A204.1 (cell line): ENCODE measurements around the gene MFGE8.

Experiments
- FAIRE-seq: peaks from 2 replicates; lab custom pipeline; 2012; peaks lifted over from hg19 to GRCh38; lab: Jason Lieb, UNC

Gene MFGE8

GRCh38 chr15:88898736-88899135, 14.4 kb downstream of the MFGE8 start:
- no peak for FAIRE-seq

- FAIRE-seq = no peak
These were observed 15.6 kb downstream of the MFGE8 start for GRCh38 chr15:88897456-88898194.

- FAIRE-seq = no peak
These were observed 16.1 kb downstream of the MFGE8 start for GRCh38 chr15:88897142-88897455.

GRCh38 chr15:88896333-88897033, 16.7 kb downstream of the MFGE8 start:
- FAIRE-seq = no peak

- no peak for FAIRE-seq
These were observed 18.1 kb downstream of the MFGE8 start, which contains the start of gene HAPLN3 for GRCh38 chr15:88894819-88895767. TSS of gene HAPLN3 (minus strand) at chr15:88895544. CDS start at chr15:88887298, 8,246 bp downstream.

GRCh38 chr15:88894348-88894818, 18.8 kb downstream of the MFGE8 start:
- FAIRE-seq = no peak

- FAIRE-seq = no peak
These were observed 21.5 kb downstream of the MFGE8 start for GRCh38 chr15:88891540-88892254.

GRCh38 chr15:88890495-88890894, 22.7 kb downstream of the MFGE8 start:
- no peak for FAIRE-seq

GRCh38 chr15:88888719-88889118, 24.5 kb downstream of the MFGE8 start:
- no peak for FAIRE-seq

- FAIRE-seq = no peak
These were observed 26.1 kb downstream of the MFGE8 start for GRCh38 chr15:88887068-88887580.

GRCh38 chr15:88882785-88883184, 30.4 kb downstream of the MFGE8 start:
- FAIRE-seq = no peak

- FAIRE-seq = no peak
These were observed 31.4 kb downstream of the MFGE8 start for GRCh38 chr15:88881775-88882174.

- FAIRE-seq = no peak
These were observed 32.0 kb downstream of the MFGE8 start for GRCh38 chr15:88880944-88881740.

- no peak for FAIRE-seq
These were observed 34.4 kb downstream of the MFGE8 start for GRCh38 chr15:88878720-88879184.

GRCh38 chr15:88877906-88878305, 35.3 kb downstream of the MFGE8 start:
- no peak for FAIRE-seq

- no peak for FAIRE-seq
These were observed 35.8 kb downstream of the MFGE8 start for GRCh38 chr15:88877415-88877814.

GRCh38 chr15:88876573-88876972, 36.6 kb downstream of the MFGE8 start:
- no peak for FAIRE-seq

- FAIRE-seq = no peak
These were observed 38.5 kb downstream of the MFGE8 start for GRCh38 chr15:88874684-88875083.

GRCh38 chr15:88874275-88874674, 38.9 kb downstream of the MFGE8 start:
- FAIRE-seq = no peak

- FAIRE-seq = no peak
These were observed 39.4 kb downstream of the MFGE8 start for GRCh38 chr15:88873786-88874185.

GRCh38 chr15:88872706-88873105, 40.5 kb downstream of the MFGE8 start:
- no peak for FAIRE-seq
